Measurements from ENCODE around the gene INTS3.

- TF ChIP-seq POLR2A (IDR thresholded peaks at IDR 0.05) = no peak
- no peak for TF ChIP-seq CTCF (IDR thresholded peaks at IDR 0.05)
Observed at GRCh38 chr1:153748903-153749302, 21.1 kb downstream of the INTS3 start.

Data from heart left ventricle (tissue), 13 donors.